Sigmoid colon (tissue), 7 donors: ENCODE results near the gene UBAC1. TPM values are rescaled to one million over a fixed set of nuclear protein-coding genes. Genes with fewer than 3 reads are reported as not detected.
"Not testable (repeated sequence)": the region's sequence is repeated elsewhere in the genome, so short reads cannot be mapped to it uniquely, and the experiment has no call there.

Experiments
- DNase-seq: peaks from one replicate; pipeline ENCODE4 v3.0.0-alpha.2; 2019
- H3K27ac ChIP-seq, 4 donors: fragments of 200-600 bp; sonication (generic); one replicate each; pipeline ENCODE4 v1.5.1; 2016 to 2019; ENCODE audit warnings: mild to moderate bottlenecking in 1 of 4
- H3K27me3 ChIP-seq, 3 donors: fragments of 200-600 bp; sonication (generic); one replicate each; pipeline ENCODE4 v1.5.1; 2019; ENCODE audit warnings: mild to moderate bottlenecking in 1 of 3
- H3K36me3 ChIP-seq, 4 donors: fragments of 200-600 bp; sonication (generic); one replicate each; pipeline ENCODE4 v1.5.1; 2016 to 2019
- H3K4me1 ChIP-seq, 4 donors: fragments of 200-600 bp; sonication (generic); one replicate each; pipeline ENCODE4 v1.5.1; 2017 to 2019
- H3K4me3 ChIP-seq, 4 donors: fragments of 200-600 bp; sonication (generic); one replicate each; pipeline ENCODE4 v1.5.1; 2017 to 2019; ENCODE audit warnings: mild to moderate bottlenecking in 2 of 4, moderate library complexity in 1 of 4
- H3K9me3 ChIP-seq, 4 donors: fragments of 200-600 bp in 3 of 4; sonication (generic) in 3 of 4; one replicate each; pipeline versions ENCODE4 v1.5.1 to v1.6.1; 2013 to 2019
- EP300 ChIP-seq, 4 donors: sonication (generic); formaldehyde crosslinking; IDR thresholded peaks; one replicate each; pipeline ENCODE4 v1.6.1; 2017; ENCODE audit warnings: antibody characterized with exemption in 4 of 4
- POLR2A ChIP-seq, 2 donors: fragments of 450-650 bp; IDR thresholded peaks; one replicate each; pipeline ENCODE4 v1.6.1; 2016; ENCODE audit warnings: antibody characterized with exemption in 2 of 2, mild to moderate bottlenecking in 2 of 2, moderate library complexity in 2 of 2
- POLR2AphosphoS5 ChIP-seq, 4 donors: sonication (generic); formaldehyde crosslinking; IDR thresholded peaks; one replicate each; pipeline ENCODE4 v1.6.1; 2017; ENCODE audit warnings: antibody characterized with exemption in 4 of 4
- WGBS, 2 donors: extraction: QIAGEN DNeasy Blood & Tissue Kit; methylation state at CpG; one replicate each; pipeline ENCODE4 v1.1.7; 2013; 5-methylcytosine and 5-hydroxymethylcytosine counted together
- intact Hi-C: fragments of 100-400 bp; cut with DNase I; formaldehyde crosslinking; loops from one replicate; pipeline ENCODE4 v1.15.1; 2023
- polyA plus RNA-seq, 3 donors: library from polyadenylated mRNA; stranded (reverse); fragments of 200-250 nt; gene quantifications; one replicate each; pipeline ENCODE4 v1.2.3, GENCODE V29; 2013
- total RNA-seq, 4 donors: library from RNA; depleted of rRNA; stranded (reverse); fragments of >200 nt; gene quantifications; one replicate each; pipeline ENCODE4 v1.1.0, GENCODE V29; 2016
- TF ChIP-seq, protein P1 (sequence below), 4 experiments: fragments of 450-650 bp in 3 of 4; fragments of 200-600 bp in 1 of 4; IDR thresholded peaks; one replicate each; pipeline ENCODE4 v1.5.1; 2016 to 2019; ENCODE audit warnings: antibody characterized with exemption in 4 of 4, mild to moderate bottlenecking in 3 of 4, moderate library complexity in 2 of 4
- donor health status: healthy with polysubstance abuse.
- donor health status: Bipolar disorder and iron deficiency.
- donor health status: healthy.

Gene UBAC1
- total and polyA plus RNA-seq, 7 donors = 57.4 to 80.9 (median 69.4) TPM

DNA sequence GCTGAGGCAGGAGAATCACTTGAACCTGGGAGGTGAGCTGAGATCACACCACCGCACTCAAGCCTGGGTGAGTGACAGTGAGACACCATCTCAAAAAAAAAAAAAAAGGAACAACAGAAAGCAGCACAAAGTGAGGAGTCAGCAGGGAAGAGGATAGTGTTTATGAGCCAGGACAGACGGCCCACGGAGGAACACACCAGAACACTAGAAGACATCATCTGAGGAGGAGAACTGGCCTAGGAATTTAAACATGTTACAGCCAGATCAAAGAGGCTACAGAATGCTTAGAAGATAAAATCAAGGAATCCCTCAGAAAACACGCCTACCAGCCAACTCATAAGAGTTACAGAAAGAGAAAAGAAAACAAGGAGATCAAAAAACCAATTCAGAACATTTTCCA lies 12.2 kb downstream of the UBAC1 start:
- intact Hi-C loops = no loop called here
- no peak for DNase-seq
- Histone ChIP-seq H3K27ac (no peak overlapping the region), H3K4me3 (no peak overlapping the region), H3K36me3 (peaks cover 26 to 97% (median 64%) of the 10 kb centered on the region in 4 donors), H3K4me1 (no peaks in the 10 kb centered on the region), H3K27me3 (no peaks in the 10 kb centered on the region), H3K9me3 (no peaks in the 10 kb centered on the region)
- WGBS, 2 donors = 87 to 90% methylated on average over 4 of the region's 4 CpGs
- TF ChIP-seq EP300 (IDR thresholded peaks at IDR 0.05) (no peak), POLR2A (IDR thresholded peaks at IDR 0.05) (no peak), POLR2AphosphoS5 (IDR thresholded peaks at IDR 0.05) (no peak)
- TF ChIP-seq, protein P1, sequence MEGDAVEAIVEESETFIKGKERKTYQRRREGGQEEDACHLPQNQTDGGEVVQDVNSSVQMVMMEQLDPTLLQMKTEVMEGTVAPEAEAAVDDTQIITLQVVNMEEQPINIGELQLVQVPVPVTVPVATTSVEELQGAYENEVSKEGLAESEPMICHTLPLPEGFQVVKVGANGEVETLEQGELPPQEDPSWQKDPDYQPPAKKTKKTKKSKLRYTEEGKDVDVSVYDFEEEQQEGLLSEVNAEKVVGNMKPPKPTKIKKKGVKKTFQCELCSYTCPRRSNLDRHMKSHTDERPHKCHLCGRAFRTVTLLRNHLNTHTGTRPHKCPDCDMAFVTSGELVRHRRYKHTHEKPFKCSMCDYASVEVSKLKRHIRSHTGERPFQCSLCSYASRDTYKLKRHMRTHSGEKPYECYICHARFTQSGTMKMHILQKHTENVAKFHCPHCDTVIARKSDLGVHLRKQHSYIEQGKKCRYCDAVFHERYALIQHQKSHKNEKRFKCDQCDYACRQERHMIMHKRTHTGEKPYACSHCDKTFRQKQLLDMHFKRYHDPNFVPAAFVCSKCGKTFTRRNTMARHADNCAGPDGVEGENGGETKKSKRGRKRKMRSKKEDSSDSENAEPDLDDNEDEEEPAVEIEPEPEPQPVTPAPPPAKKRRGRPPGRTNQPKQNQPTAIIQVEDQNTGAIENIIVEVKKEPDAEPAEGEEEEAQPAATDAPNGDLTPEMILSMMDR (IDR thresholded peaks at IDR 0.05) = no peak

DNA sequence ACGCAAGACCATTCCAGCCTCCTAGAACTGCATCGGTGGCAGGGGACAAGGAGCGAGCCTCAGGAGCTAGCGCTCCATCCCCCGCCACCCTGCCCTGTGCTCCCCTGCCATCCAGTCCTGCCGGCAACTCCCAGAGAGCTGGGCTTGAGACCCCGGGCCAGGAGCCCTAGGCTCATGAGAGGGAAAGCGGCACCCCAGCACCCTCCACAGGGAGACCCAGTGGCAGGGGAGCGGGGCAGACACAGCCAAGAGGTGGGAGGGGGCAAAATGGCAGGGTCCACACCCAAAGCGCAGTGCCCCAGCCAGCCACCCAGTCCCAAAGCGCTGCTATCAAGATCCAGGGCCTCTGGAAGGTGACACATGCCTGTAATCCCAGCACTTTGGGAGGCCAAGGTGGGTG lies 12.7 kb downstream of the UBAC1 start:
- Histone ChIP-seq H3K27ac (no peak overlapping the region), H3K27me3 (no peaks in the 10 kb centered on the region), H3K9me3 (no peaks in the 10 kb centered on the region), H3K36me3 (peaks cover 30 to 97% (median 63%) of the 10 kb centered on the region in 4 donors), H3K4me3 (no peak overlapping the region), H3K4me1 (no peaks in the 10 kb centered on the region)
- WGBS, 2 donors = 92 to 93% methylated on average over 11 of the region's 11 CpGs
- no peak for TF ChIP-seq POLR2AphosphoS5 (IDR thresholded peaks at IDR 0.05)
- no peak for TF ChIP-seq POLR2A (IDR thresholded peaks at IDR 0.05)
- TF ChIP-seq, protein P1 (IDR thresholded peaks at IDR 0.05) = no peak
- TF ChIP-seq EP300 (IDR thresholded peaks at IDR 0.05) = no peak
- no peak for DNase-seq
- intact Hi-C loops = no loop called here

DNA sequence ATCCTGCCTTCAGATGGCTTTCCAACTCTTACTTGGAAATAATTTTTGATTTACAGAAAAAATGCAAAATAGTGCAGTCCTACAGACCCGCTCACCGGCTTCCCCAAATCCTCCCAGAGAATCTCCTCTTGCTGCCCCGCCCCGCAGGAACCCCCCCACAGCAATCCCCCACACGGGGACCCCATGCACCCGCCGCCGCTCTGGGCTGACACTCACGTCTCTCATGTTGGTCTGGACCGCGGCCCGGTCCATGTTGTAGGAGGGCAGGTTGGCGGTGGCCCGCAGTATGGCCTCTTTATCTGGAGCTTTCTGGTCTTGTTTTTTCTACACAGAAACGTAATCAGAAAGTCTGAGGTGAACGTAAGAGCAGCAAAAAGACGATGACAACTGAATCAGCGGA lies 13.6 kb downstream of the UBAC1 start:
- Histone ChIP-seq H3K27me3 (no peaks in the 10 kb centered on the region), H3K27ac (no peak overlapping the region), H3K9me3 (no peaks in the 10 kb centered on the region), H3K36me3 (peaks cover 26 to 97% (median 59%) of the 10 kb centered on the region in 4 donors), H3K4me3 (no peak overlapping the region), H3K4me1 (no peaks in the 10 kb centered on the region)
- intact Hi-C loops = no loop called here
- DNase-seq = no peak
- no peak for TF ChIP-seq POLR2AphosphoS5 (IDR thresholded peaks at IDR 0.05)
- TF ChIP-seq POLR2A (IDR thresholded peaks at IDR 0.05) = no peak
- no peak for TF ChIP-seq EP300 (IDR thresholded peaks at IDR 0.05)
- TF ChIP-seq, protein P1 (IDR thresholded peaks at IDR 0.05) = no peak
- 93 to 95% methylated on average over 18 of the region's 18 CpGs for WGBS, 2 donors

DNA sequence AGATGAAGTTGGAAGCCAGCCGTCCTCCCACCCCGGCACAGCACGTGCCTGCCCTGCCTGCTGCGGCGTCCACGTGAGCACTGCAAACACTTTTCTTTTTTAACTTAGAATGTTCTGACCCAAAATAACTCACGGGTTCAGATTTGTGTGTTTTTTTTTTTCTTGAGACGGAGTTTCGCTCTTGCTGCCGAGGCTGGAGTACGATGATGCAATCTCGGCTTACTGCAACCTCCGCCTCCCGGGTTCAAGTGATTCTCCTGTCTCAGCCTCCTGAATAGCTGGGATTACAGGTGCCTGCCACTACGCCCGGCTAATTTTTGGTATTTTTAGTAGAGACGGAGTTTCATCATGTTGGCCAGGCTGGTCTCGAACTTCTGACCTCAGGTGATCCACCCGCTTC lies 14.1 kb downstream of the UBAC1 start:
- H3K4me3 ChIP-seq, H3K27me3 ChIP-seq, H3K27ac ChIP-seq, DNase-seq, H3K9me3 ChIP-seq, H3K4me1 ChIP-seq, intact Hi-C loops: not testable (repeated sequence)
- H3K36me3 ChIP-seq = peaks cover 28 to 97% (median 54%) of the 10 kb centered on the region in 4 donors
- WGBS, 2 donors = 95 to 96% methylated on average over 19 of the region's 19 CpGs

DNA sequence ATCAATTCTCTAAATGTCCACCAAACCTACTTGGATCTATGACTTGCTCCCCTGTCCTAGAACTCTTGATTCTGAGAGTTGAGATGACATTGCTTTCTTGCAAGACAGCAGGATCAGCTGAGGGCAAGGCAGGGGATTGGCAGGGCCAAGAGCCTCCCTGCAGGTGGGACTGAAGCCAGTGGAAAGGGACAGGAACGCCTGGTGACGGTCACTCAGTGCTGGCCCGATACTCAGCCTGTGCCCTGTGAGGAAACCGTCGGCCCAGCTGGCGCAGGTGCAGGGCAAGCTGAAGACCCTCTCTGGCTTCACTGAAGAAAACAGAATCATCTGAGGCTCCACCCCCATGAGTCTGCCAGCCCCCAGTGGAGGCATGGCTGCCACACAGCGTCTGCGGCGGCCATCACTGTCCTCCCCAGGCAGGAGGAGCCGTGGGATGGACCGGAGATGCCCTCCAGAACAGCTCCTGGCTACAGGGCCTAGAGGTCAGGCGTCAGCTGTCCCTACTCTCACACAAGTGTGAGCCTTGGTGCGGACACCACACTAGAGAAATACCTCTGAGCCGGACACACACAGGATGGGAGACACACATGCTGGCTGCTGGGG lies 14.7 kb downstream of the UBAC1 start:
- Histone ChIP-seq H3K27ac (no peak overlapping the region), H3K36me3 (peaks cover 29 to 97% (median 52%) of the 10 kb centered on the region in 4 donors), H3K4me3 (no peak overlapping the region), H3K9me3 (no peaks in the 10 kb centered on the region), H3K27me3 (no peaks in the 10 kb centered on the region), H3K4me1 (no peaks in the 10 kb centered on the region)
- intact Hi-C loops = no loop called here
- no peak for DNase-seq
- TF ChIP-seq POLR2A (IDR thresholded peaks at IDR 0.05) (no peak), POLR2AphosphoS5 (IDR thresholded peaks at IDR 0.05) (no peak), EP300 (IDR thresholded peaks at IDR 0.05) (no peak)
- TF ChIP-seq, protein P1 (IDR thresholded peaks at IDR 0.05) = no peak
- 96 to 97% methylated on average over 14 of the region's 14 CpGs for WGBS, 2 donors
